SK-N-MC (cell line): ENCODE results near the gene KREMEN2.

Source experiments
- DNase-seq: peaks from one replicate; pipeline ENCODE4 v3.0.0-alpha.2; 2011; ENCODE audit warnings: low read depth, low spot score
- H3K27ac ChIP-seq: fragments of 200-600 bp; sonication (generic); 2 replicates; pipeline ENCODE4 v1.5.1; 2016; ENCODE audit warnings: mixed run types
- H3K36me3 ChIP-seq: fragments of 200-600 bp; sonication (generic); 2 replicates; pipeline ENCODE4 v1.6.1; 2017; ENCODE audit warnings: antibody characterized with exemption, low read length, mixed read lengths; ENCODE audit not compliant: insufficient read depth
- H3K4me3 ChIP-seq: fragments of 200-600 bp; sonication (generic); 2 replicates; pipeline ENCODE4 v1.5.1; 2016
- H3K9ac ChIP-seq: fragments of 200-600 bp; sonication (generic); 2 replicates; pipeline ENCODE4 v1.8.0; 2017; ENCODE audit warnings: mixed run types, mixed read lengths; ENCODE audit not compliant: insufficient read length
- H3K9me3 ChIP-seq: fragments of 200-600 bp; sonication (generic); 2 replicates; pipeline ENCODE4 v1.6.1; 2017; ENCODE audit warnings: low read depth, mild to moderate bottlenecking, antibody characterized with exemption, low read length, moderate library complexity, mixed read lengths
- EZH2 ChIP-seq: fragments of 200-600 bp; sonication (generic); IDR thresholded peaks from one replicate; pipeline ENCODE4 v1.6.1; 2017; ENCODE audit warnings: antibody characterized with exemption
- FOXP2 ChIP-seq: optimal IDR thresholded peaks from 2 replicates; pipeline ENCODE3; 2011; ENCODE audit warnings: mild to moderate bottlenecking, moderate library complexity; ENCODE audit not compliant: insufficient read depth; ENCODE audit errors: extremely low read length, control extremely low read depth
- POLR2AphosphoS5 ChIP-seq: IDR thresholded peaks from 2 replicates; pipeline ENCODE4 v1.6.1; 2012; ENCODE audit warnings: mild to moderate bottlenecking, low read depth, low read length, borderline replicate concordance

Gene KREMEN2

DNA sequence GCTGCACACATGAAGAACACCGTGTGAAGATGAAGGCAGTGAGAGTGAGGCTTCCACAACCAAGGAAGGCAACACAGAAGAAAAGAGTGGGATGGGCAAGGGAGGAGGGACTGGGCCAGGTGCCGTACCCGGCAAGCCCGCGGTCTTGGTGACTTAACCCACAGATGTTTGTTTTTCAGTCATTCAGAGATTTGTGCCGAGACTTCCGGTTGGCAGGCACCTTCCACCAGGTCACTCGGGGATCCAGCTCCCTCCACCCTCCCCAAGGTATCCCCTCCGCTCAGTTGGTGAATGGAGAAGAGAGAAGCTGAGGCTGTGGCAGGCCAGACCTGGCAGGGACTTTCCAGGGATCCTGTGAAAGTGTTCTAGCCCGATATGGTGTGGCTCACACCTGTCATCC, 4.9 kb upstream of the KREMEN2 start:
- Histone ChIP-seq H3K27ac (no peak overlapping the region), H3K9me3 (no peaks in the 10 kb centered on the region), H3K9ac (no peak overlapping the region), H3K4me3 (no peak overlapping the region), H3K36me3 (no peaks in the 10 kb centered on the region)
- no peak for DNase-seq
- TF ChIP-seq POLR2AphosphoS5 (no peak), FOXP2 (no peak), EZH2 (no peak)

- no peak overlapping the region for H3K27ac ChIP-seq
- no peak for TF ChIP-seq POLR2AphosphoS5
- no peak for TF ChIP-seq EZH2
- TF ChIP-seq FOXP2: no peak
- no peak for DNase-seq
- no peak overlapping the region for H3K4me3 ChIP-seq
- H3K9me3 ChIP-seq: no peaks in the 10 kb centered on the region
- H3K36me3 ChIP-seq: no peaks in the 10 kb centered on the region
- no peak overlapping the region for H3K9ac ChIP-seq
These were observed 3.7 kb upstream of the KREMEN2 start for GRCh38 chr16:2960183-2961010.

DNA sequence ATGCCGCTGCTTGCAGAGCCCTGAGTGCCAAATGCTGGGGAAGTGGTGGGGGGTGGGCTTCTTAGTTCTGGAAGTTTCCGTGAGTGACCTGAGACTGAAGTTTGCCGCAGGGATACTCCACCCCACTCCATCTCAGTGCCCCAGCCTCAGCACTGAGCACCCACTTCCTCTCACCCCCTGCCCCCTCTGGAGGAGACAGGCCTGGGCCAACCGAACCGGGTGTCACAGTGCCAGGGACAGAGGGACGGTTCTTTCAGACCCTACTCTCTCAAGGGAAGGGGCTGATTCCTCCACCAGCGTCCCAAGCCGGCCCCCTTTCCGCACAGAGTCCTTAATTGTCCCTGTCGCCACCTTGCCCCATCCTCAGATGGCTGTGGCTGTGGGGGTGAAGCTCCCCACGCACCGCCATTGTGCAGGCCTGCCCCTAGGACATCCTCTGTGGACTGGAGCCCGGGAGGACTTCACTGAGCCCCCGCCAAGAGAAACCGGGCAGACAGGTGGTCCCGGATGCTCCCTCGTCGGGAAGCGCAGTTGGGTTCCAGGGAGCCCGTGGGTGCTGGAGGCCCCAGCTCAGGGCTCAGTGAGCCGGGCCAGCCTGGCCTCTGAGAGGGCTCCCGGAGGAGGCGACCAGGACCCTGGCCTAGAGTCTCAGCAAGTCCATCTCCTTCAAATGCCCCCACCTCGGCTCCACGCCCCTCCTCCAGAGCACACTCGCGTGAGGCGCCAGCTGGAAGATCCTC, 1.6 kb upstream of the KREMEN2 start:
- H3K9me3 ChIP-seq: no peaks in the 10 kb centered on the region
- DNase-seq: no peak
- H3K27ac ChIP-seq: no peak overlapping the region
- TF ChIP-seq FOXP2 (no peak), EZH2 (no peak), POLR2AphosphoS5 (no peak)
- H3K4me3 ChIP-seq: no peak overlapping the region
- no peaks in the 10 kb centered on the region for H3K36me3 ChIP-seq
- no peak overlapping the region for H3K9ac ChIP-seq

- H3K9ac ChIP-seq: peak overlapping the region; percentile 11
- DNase-seq: no peak
- TF ChIP-seq FOXP2 (no peak), POLR2AphosphoS5 (no peak)
- peak overlapping the region; percentile 83 for H3K4me3 ChIP-seq
- no peaks in the 10 kb centered on the region for H3K9me3 ChIP-seq
- H3K36me3 ChIP-seq: no peaks in the 10 kb centered on the region
- no peak overlapping the region for H3K27ac ChIP-seq
These were observed 877 bp upstream of the KREMEN2 start for GRCh38 chr16:2963074-2963722.

GRCh38 chr16:2964475-2965336, 631 bp downstream of the KREMEN2 start:
- Histone ChIP-seq H3K9me3 (no peaks in the 10 kb centered on the region), H3K9ac (peak overlapping the region; percentile 41), H3K4me3 (peak overlapping the region; percentile 83), H3K27ac (no peak overlapping the region), H3K36me3 (no peaks in the 10 kb centered on the region)
- TF ChIP-seq EZH2 (no peak), POLR2AphosphoS5 (peak; percentile 27; the same call in 1 of the 2 replicates)
- no peak for DNase-seq

DNA sequence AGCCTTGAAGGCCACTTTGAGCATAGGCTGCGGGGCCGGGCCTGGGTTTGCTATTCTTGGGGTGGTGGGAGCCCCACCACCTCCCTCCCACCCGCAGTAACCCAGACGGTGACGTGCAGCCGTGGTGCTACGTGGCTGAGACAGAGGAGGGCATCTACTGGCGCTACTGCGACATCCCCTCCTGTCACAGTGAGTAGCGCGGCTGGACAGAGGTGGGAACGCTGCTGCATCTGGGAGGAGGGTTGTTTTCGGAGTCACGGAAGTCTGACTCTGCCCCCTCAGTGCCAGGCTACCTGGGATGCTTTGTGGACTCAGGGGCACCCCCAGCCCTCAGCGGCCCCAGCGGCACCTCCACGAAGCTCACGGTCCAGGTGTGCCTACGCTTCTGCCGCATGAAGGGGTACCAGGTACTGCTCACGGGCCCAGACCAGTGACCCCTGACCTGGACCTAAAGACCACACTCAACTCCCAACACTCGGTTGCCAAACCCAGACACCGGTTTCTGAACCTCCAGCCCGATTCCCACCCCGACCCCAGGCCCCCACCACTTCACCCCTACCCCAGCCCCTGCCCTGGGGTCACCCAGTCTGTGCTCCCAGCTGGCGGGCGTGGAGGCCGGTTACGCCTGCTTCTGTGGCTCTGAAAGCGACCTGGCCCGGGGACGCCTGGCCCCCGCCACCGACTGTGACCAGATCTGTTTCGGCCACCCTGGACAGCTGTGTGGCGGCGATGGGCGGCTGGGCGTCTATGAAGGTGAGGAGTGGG, 2.1 kb downstream of the KREMEN2 start:
- DNase-seq: no peak
- H3K36me3 ChIP-seq: no peaks in the 10 kb centered on the region; the same call in 1 of the 2 replicates
- H3K9me3 ChIP-seq: no peaks in the 10 kb centered on the region
- H3K4me3 ChIP-seq: no peak overlapping the region
- TF ChIP-seq POLR2AphosphoS5 (no peak), EZH2 (no peak), FOXP2 (no peak)
- no peak overlapping the region for H3K9ac ChIP-seq
- H3K27ac ChIP-seq: no peak overlapping the region

DNA sequence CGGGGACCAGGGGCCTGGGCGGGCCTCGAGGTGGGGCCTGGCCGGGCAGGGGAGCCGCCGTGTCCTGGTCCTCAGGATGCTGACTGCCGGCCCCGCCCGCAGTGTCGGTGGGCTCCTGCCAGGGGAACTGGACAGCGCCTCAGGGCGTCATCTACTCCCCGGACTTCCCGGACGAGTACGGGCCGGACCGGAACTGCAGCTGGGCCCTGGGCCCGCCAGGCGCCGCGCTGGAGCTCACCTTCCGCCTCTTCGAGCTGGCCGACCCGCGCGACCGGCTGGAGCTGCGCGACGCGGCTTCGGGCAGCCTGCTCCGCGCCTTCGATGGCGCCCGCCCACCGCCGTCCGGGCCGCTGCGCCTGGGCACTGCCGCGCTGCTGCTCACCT, 2.7 kb downstream of the KREMEN2 start:
- Histone ChIP-seq H3K4me3 (no peak overlapping the region), H3K36me3 (no peaks in the 10 kb centered on the region; the same call in 1 of the 2 replicates), H3K27ac (no peak overlapping the region), H3K9me3 (no peaks in the 10 kb centered on the region), H3K9ac (no peak overlapping the region)
- no peak for DNase-seq
- TF ChIP-seq POLR2AphosphoS5: no peak
- no peak for TF ChIP-seq EZH2
